CD4-positive, alpha-beta T cell (primary cell): Measurements from ENCODE around the gene WNT16. TPM values are rescaled to one million over a fixed set of nuclear protein-coding genes. Genes with fewer than 3 reads are reported as not detected.

ENCODE experiments used
- ATAC-seq: fragments of 200-7000 bp; cut with Tn5 transposase; one replicate; pipeline ENCODE4 v1.10.0; 2022; ENCODE audit warnings: mild to moderate bottlenecking; ENCODE audit not compliant: poor library complexity
- CTCF ChIA-PET: fragments of 350-600 bp; sonication (Branson Sonifier 250); formaldehyde crosslinking; loops from one replicate; lab custom pipeline; 2021; ENCODE audit warnings: antibody characterized with exemption, inconsistent platforms; lab: Charles Lee
- POLR2A ChIA-PET: fragments of 350-600 bp; sonication (Branson Sonifier 250); formaldehyde crosslinking; loops from one replicate; lab custom pipeline; 2021; ENCODE audit warnings: antibody characterized with exemption, inconsistent platforms; lab: Charles Lee
- DNase-seq, 14 experiments: peaks; one replicate each; pipeline ENCODE4 v3.0.0-alpha.2; 2013 to 2020; ENCODE audit warnings: mixed read lengths in 2 of 14
- H3K27ac ChIP-seq, 2 donors: one replicate each; pipeline versions ENCODE4 v1.5.1 to v1.7.0; 2013; ENCODE audit warnings: low read length in 2 of 2, low read depth in 1 of 2, mild to moderate bottlenecking in 1 of 2
- H3K27me3 ChIP-seq, 2 experiments: 1 replicate in 1 of 2; 2 replicates in 1 of 2; pipeline versions ENCODE4 v1.6.1 to v1.7.0; 2013; ENCODE audit warnings: low read length in 2 of 2, control low read depth in 1 of 2, mild to moderate bottlenecking in 1 of 2, moderate library complexity in 1 of 2; ENCODE audit not compliant: insufficient read depth in 2 of 2, control insufficient read depth in 1 of 2
- H3K36me3 ChIP-seq: one replicate; pipeline ENCODE4 v1.6.1; 2013; ENCODE audit warnings: low read length, control low read depth; ENCODE audit not compliant: insufficient read depth
- H3K4me1 ChIP-seq: one replicate; pipeline ENCODE4 v1.6.1; 2013; ENCODE audit warnings: low read length, control low read depth; ENCODE audit not compliant: insufficient read depth
- H3K4me3 ChIP-seq: one replicate; pipeline ENCODE4 v1.5.1; 2013; ENCODE audit warnings: mild to moderate bottlenecking, low read length, moderate library complexity
- H3K9me3 ChIP-seq, 2 experiments: 1 replicate in 1 of 2; 2 replicates in 1 of 2; pipeline versions ENCODE4 v1.6.1 to v1.7.0; 2013; ENCODE audit warnings: low read length in 2 of 2, mild to moderate bottlenecking in 2 of 2, control low read depth in 1 of 2, moderate library complexity in 1 of 2; ENCODE audit not compliant: control insufficient read depth in 1 of 2, insufficient read depth in 1 of 2
- H3K27ac Mint-ChIP-seq: one replicate; pipeline ENCODE4 v1.8.0; 2020; ENCODE audit warnings: mixed read lengths
- H3K27me3 Mint-ChIP-seq: one replicate; pipeline ENCODE4 v1.8.0; 2021; ENCODE audit warnings: mixed read lengths
- H3K36me3 Mint-ChIP-seq: one replicate; pipeline ENCODE4 v1.8.0; 2021; ENCODE audit warnings: low read depth, mixed read lengths
- H3K4me1 Mint-ChIP-seq: one replicate; pipeline ENCODE4 v1.8.0; 2021; ENCODE audit warnings: low read depth, mixed read lengths
- H3K4me3 Mint-ChIP-seq: one replicate; pipeline ENCODE4 v1.8.0; 2020; ENCODE audit warnings: mild to moderate bottlenecking, mixed read lengths
- H3K9me3 Mint-ChIP-seq: one replicate; pipeline ENCODE4 v1.8.0; 2020; ENCODE audit warnings: mixed read lengths
- intact Hi-C, 2 experiments: fragments of 100-400 bp; cut with DNase I in 1 of 2; cut with micrococcal nuclease in 1 of 2; formaldehyde crosslinking; loops; one replicate each; pipeline versions ENCODE4 v1.15.1 to v1.9.0; 2023 to 2025; cut with DNase I, micrococcal nuclease
- total RNA-seq, 174 experiments: library from RNA in 2 of 174; stranded (reverse) in 2 of 174; gene quantifications; one replicate each; pipeline ENCODE4 v1.2.3 and lab custom pipeline; 2021 to 2026
- TF ChIP-seq, protein P1 (sequence below): fragments of 200-600 bp; IDR thresholded peaks from one replicate; pipeline ENCODE4 v1.8.0; 2022; ENCODE audit warnings: antibody characterized with exemption, mild to moderate bottlenecking

WNT16 gene
- total RNA-seq, 2 experiments from 2014 or later = not detected

DNA sequence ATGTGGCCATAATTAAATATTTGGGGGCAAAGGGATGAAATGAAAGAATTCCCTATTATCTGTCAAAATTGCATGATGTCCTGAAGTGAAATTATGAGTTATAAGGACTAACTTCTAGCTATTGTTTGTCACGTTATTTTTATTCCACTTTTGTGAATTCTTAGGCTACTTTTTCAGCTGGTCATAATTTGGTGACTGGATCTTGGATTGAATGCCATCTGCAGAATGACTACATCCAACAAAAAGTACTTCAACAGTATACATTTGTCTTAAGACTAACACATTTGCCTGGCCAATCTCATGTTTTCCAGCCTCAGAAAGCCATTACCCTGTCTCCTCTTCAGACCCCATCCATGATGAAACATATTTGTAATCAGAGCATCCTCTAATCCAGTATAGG, 48.1 kb upstream of the WNT16 start:
- H3K36me3 Mint-ChIP-seq = no peaks in the 10 kb centered on the region
- ATAC-seq (no peak), DNase-seq (no peak)
- no peaks in the 10 kb centered on the region for H3K9me3 Mint-ChIP-seq
- H3K4me1 Mint-ChIP-seq = no peaks in the 10 kb centered on the region
- H3K4me1 ChIP-seq = no peaks in the 10 kb centered on the region
- no peak overlapping the region for H3K4me3 Mint-ChIP-seq
- H3K27me3 ChIP-seq = no peaks in the 10 kb centered on the region
- no peak overlapping the region for H3K27ac Mint-ChIP-seq
- ChIA-PET POLR2A (no interaction called here), CTCF (no interaction called here)
- H3K4me3 ChIP-seq = no peak overlapping the region
- peaks cover 0 to 7% of the 10 kb centered on the region in 2 experiments for H3K9me3 ChIP-seq
- no peaks in the 10 kb centered on the region for H3K36me3 ChIP-seq
- no peak overlapping the region for H3K27ac ChIP-seq
- peaks cover 15% of the 10 kb centered on the region for H3K27me3 Mint-ChIP-seq
- TF ChIP-seq, protein P1, sequence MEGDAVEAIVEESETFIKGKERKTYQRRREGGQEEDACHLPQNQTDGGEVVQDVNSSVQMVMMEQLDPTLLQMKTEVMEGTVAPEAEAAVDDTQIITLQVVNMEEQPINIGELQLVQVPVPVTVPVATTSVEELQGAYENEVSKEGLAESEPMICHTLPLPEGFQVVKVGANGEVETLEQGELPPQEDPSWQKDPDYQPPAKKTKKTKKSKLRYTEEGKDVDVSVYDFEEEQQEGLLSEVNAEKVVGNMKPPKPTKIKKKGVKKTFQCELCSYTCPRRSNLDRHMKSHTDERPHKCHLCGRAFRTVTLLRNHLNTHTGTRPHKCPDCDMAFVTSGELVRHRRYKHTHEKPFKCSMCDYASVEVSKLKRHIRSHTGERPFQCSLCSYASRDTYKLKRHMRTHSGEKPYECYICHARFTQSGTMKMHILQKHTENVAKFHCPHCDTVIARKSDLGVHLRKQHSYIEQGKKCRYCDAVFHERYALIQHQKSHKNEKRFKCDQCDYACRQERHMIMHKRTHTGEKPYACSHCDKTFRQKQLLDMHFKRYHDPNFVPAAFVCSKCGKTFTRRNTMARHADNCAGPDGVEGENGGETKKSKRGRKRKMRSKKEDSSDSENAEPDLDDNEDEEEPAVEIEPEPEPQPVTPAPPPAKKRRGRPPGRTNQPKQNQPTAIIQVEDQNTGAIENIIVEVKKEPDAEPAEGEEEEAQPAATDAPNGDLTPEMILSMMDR = no peak
- intact Hi-C loops = no loop called here

- intact Hi-C loops = no loop called here
- TF ChIP-seq, protein P1 = no peak
- no peak for ATAC-seq
- no peak overlapping the region for H3K4me3 Mint-ChIP-seq
- no peak overlapping the region for H3K4me3 ChIP-seq
- peaks cover 7% of the 10 kb centered on the region for H3K27me3 Mint-ChIP-seq
- no peaks in the 10 kb centered on the region for H3K4me1 ChIP-seq
- no peak overlapping the region for H3K27ac Mint-ChIP-seq
- H3K36me3 ChIP-seq = no peaks in the 10 kb centered on the region
- H3K27me3 ChIP-seq = no peaks in the 10 kb centered on the region
- H3K27ac ChIP-seq = no peak overlapping the region
- ChIA-PET CTCF (no interaction called here), POLR2A (no interaction called here)
- DNase-seq = no peak
- no peaks in the 10 kb centered on the region for H3K4me1 Mint-ChIP-seq
- H3K9me3 Mint-ChIP-seq = no peaks in the 10 kb centered on the region
- peaks cover 0 to 7% of the 10 kb centered on the region in 2 experiments for H3K9me3 ChIP-seq
- H3K36me3 Mint-ChIP-seq = no peaks in the 10 kb centered on the region
Observed at GRCh38 chr7:121282129-121282528, 46.7 kb upstream of the WNT16 start.

DNA sequence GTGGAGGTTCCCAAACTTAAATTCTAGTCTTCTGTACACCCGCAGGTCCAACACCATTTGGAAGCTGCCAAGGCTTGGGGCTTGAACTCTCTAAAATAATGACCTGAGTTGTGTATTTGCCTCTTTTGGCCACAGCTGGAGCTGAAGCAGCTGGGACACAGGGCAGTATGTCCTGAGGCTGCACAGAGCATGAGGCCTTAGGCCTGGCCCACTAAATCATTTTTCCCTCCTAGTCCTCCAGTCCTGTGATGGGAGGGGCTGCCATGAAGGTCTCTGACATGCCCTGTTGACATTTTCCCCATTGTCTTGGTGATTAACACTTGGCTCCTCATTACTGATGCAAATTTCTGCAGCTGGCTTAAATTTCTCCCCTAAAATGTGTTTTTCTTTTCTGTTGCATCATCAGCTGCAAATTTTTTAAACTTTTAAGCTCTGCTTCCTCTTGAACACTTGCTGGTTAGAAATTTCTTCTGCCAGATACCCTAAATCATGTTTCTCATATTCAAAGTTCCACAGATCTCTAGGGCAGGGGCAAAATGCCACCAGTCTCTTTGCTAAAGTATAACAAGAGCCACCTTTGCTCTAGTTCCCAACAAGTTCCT, 43.6 kb upstream of the WNT16 start:
- ChIA-PET POLR2A (no interaction called here), CTCF (no interaction called here)
- TF ChIP-seq, protein P1 = no peak
- Histone ChIP-seq H3K4me3 (no peak overlapping the region), H3K4me1 (no peaks in the 10 kb centered on the region), H3K36me3 (no peaks in the 10 kb centered on the region), H3K9me3 (peaks cover 0 to 7% of the 10 kb centered on the region in 2 experiments), H3K27me3 (no peaks in the 10 kb centered on the region), H3K27ac (no peak overlapping the region)
- H3K27me3 Mint-ChIP-seq = no peaks in the 10 kb centered on the region
- intact Hi-C loops = no loop called here
- H3K4me3 Mint-ChIP-seq = no peak overlapping the region
- H3K9me3 Mint-ChIP-seq = peaks cover 3% of the 10 kb centered on the region
- H3K27ac Mint-ChIP-seq = no peak overlapping the region
- H3K36me3 Mint-ChIP-seq = no peaks in the 10 kb centered on the region
- H3K4me1 Mint-ChIP-seq = no peaks in the 10 kb centered on the region
- ATAC-seq = no peak
- no peak for DNase-seq
